ENCODE data around the gene TIAM2.

Gene TIAM2

GRCh38 chr6:155103816-155104366 is 108.8 kb downstream of the TIAM2 start:
- Histone ChIP-seq H3K4me3 (replicated peaks; ENCODE audit: low read depth, low read length) (no peak overlapping the region), H3K27me3 (replicated peaks; ENCODE audit: control insufficient read depth, insufficient read depth, low read length) (no peaks in the 10 kb centered on the region; the same call in 1 of the 2 replicates), H3K36me3 (ENCODE audit: control insufficient read depth, insufficient read depth, low read length) (no peaks in the 10 kb centered on the region)
- TF ChIP-seq CTCF (IDR thresholded peaks at IDR 0.05; ENCODE audit: insufficient read depth, low read length, poor library complexity, severe bottlenecking) = no peak
- DNase-seq (ENCODE audit: extremely low read depth, insufficient read length) = no peak

DNA sequence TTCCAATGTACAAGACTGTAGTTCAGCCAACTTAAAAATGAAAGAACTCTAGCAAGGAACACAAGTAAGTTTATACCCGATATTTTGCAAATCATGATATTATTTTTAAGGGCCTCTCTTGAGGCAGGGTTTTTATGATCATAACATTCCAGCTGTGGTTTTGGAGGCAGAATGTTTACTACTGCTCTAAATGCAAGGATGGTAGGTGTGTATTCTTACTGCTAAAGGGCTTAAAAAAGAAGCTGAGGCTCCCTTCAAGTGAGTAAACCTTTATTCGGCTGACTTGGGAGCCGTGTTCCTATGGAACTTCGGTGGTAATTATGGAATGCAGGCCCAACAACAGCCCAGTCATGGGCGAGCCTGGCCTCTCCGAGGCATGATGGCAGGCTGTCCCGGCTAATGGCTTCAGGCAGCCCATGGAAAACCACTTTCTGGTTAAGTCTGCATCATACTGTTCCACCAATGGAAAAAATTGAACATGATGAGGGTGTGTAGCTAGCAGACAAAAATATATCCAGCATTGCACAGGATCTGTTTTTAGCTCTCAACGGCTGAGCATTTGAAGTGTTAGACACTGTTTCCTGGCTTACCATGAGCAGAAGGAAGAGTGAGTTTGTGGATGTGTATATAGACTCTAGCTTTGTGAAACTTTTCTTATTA is 111.5 kb downstream of the TIAM2 start:
- no peak for TF ChIP-seq CTCF (IDR thresholded peaks at IDR 0.05; ENCODE audit: insufficient read depth, low read length, poor library complexity, severe bottlenecking)

DNA sequence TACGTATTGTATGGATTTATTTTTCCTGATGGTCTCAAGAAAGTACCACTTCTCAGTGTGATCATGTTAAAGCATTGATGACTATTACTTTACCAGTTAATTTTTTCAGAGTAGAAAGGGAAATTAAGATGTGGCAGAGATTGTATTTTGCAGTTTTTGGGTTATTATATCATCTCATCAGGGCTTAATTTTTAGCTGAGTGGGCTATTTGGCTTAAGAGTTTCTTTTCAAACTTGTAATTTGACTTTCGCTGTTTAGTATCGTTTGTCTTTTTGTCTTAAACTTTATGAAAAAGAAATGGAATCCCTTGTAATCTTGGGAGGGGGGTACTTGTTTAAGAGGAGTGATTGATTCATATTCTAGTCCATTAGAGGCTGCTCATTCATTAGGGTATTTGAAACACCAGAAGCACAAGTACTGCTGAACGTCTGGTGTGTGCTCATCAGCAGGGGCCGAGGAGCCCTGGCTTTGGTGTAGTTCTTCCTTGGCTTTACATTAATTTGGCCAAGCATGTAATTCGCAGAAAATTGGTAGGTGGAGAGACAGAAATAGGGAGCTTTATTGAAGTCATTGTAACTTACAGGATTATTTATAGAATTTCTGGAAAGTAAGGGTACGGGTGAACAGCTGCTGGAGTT is 112.4 kb downstream of the TIAM2 start:
- H3K36me3 ChIP-seq (ENCODE audit: control insufficient read depth, insufficient read depth, low read length) = no peaks in the 10 kb centered on the region
- H3K27me3 ChIP-seq (replicated peaks; ENCODE audit: control insufficient read depth, insufficient read depth, low read length) = no peaks in the 10 kb centered on the region; the same call in 1 of the 2 replicates
- H3K4me3 ChIP-seq (replicated peaks; ENCODE audit: low read depth, low read length) = no peak overlapping the region
- no peak for TF ChIP-seq CTCF (IDR thresholded peaks at IDR 0.05; ENCODE audit: insufficient read depth, low read length, poor library complexity, severe bottlenecking)
- no peak for DNase-seq (ENCODE audit: extremely low read depth, insufficient read length)

More for the DNA sequence above, 111.5 kb downstream of the TIAM2 start:
- Histone ChIP-seq H3K36me3 (ENCODE audit: control insufficient read depth, insufficient read depth, low read length) (no peaks in the 10 kb centered on the region), H3K27me3 (replicated peaks; ENCODE audit: control insufficient read depth, insufficient read depth, low read length) (no peaks in the 10 kb centered on the region; the same call in 1 of the 2 replicates), H3K4me3 (replicated peaks; ENCODE audit: low read depth, low read length) (no peak overlapping the region)
- DNase-seq (ENCODE audit: extremely low read depth, insufficient read length) = no peak

- no peak for TF ChIP-seq CTCF (IDR thresholded peaks at IDR 0.05; ENCODE audit: insufficient read depth, low read length, poor library complexity, severe bottlenecking)
- Histone ChIP-seq H3K27me3 (replicated peaks; ENCODE audit: control insufficient read depth, insufficient read depth, low read length) (no peaks in the 10 kb centered on the region; the same call in 1 of the 2 replicates), H3K36me3 (ENCODE audit: control insufficient read depth, insufficient read depth, low read length) (no peaks in the 10 kb centered on the region), H3K4me3 (replicated peaks; ENCODE audit: low read depth, low read length) (no peak overlapping the region)
- no peak for DNase-seq (ENCODE audit: extremely low read depth, insufficient read length)
Observed at GRCh38 chr6:155108070-155108820, 113.1 kb downstream of the TIAM2 start.

DNA sequence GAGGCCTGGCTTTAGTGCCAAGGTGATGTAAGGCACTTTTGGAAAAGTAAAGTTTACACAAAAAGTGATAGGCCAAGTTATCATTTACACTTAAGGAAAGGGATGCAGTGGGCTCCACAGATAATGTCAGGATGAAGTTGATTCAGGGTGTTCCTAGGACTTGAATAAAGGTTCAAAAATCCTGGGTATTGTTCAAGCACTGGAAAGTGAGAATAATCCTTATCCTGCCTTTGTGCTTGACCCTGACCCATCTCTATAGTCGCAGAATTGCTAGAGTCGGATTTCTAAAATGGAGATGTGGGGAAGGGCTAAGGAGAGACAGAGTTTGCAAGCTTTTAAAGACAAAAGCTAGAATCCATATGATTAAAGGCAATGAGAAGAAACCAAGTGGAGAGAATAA is 115.6 kb downstream of the TIAM2 start:
- TF ChIP-seq CTCF (IDR thresholded peaks at IDR 0.05; ENCODE audit: insufficient read depth, low read length, poor library complexity, severe bottlenecking) = no peak

More for the DNA sequence above, 115.6 kb downstream of the TIAM2 start:
- Histone ChIP-seq H3K4me3 (replicated peaks; ENCODE audit: low read depth, low read length) (no peak overlapping the region), H3K36me3 (ENCODE audit: control insufficient read depth, insufficient read depth, low read length) (no peaks in the 10 kb centered on the region), H3K27me3 (replicated peaks; ENCODE audit: control insufficient read depth, insufficient read depth, low read length) (no peaks in the 10 kb centered on the region; the same call in 1 of the 2 replicates)
- DNase-seq (ENCODE audit: extremely low read depth, insufficient read length) = no peak

All from GM06990 (cell line).